Epithelial cell of esophagus (primary cell): Measurements from ENCODE around the gene IQSEC3.
"Not testable (repeated sequence)": the region's sequence is repeated elsewhere in the genome, so short reads cannot be mapped to it uniquely, and the experiment has no call there.

Source experiments
- DNase-seq: peaks from one replicate; pipeline ENCODE4 v3.0.0; 2010; ENCODE audit warnings: low read depth
- H3K4me3 ChIP-seq: 2 replicates; pipeline ENCODE4 v1.5.1; 2011; ENCODE audit warnings: mild to moderate bottlenecking, low read length, control low read depth
- TF ChIP-seq, protein P1 (sequence below): IDR thresholded peaks from 2 replicates; pipeline ENCODE4 v1.5.1; 2011; ENCODE audit warnings: low read depth, mild to moderate bottlenecking, low read length, control low read depth, inconsistent platforms; ENCODE audit not compliant: insufficient read depth; ENCODE audit errors: missing control alignments

The IQSEC3 gene

DNA sequence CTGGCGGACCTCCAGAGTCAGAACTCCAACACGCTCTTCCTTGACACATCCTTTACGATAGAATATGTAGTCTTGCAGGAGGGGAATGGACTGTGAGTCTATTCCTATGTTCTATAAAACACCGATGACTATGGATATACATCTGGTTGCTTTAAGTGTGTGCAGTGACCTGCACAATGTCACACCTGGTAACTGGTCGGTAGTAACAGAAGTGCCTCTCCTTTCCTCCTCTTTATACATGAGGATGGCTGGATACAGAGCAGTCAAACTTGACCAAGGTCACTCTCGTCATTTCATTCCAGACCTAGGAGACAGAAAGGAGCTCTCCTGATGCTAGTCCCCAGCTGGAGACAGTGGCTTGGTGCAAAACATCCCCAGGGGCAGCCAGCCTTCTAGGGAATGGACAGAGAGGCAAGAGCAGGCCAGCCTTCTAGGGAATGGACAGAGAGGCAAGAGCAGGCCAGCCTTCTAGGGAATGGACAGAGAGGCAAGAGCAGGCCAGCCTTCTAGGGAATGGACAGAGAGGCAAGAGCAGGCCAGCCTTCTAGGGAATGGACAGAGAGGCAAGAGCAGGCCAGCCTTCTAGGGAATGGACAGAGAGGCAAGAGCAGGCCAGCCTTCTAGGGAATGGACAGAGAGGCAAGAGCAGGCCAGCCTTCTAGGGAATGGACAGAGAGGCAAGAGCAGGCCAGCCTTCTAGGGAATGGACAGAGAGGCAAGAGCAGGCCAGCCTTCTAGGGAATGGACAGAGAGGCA is 21.2 kb upstream of the IQSEC3 start:
- not testable (repeated sequence) for DNase-seq, H3K4me3 ChIP-seq

GRCh38 chr12:45991-46358 is 20.6 kb upstream of the IQSEC3 start:
- not testable (repeated sequence) for H3K4me3 ChIP-seq, DNase-seq

DNA sequence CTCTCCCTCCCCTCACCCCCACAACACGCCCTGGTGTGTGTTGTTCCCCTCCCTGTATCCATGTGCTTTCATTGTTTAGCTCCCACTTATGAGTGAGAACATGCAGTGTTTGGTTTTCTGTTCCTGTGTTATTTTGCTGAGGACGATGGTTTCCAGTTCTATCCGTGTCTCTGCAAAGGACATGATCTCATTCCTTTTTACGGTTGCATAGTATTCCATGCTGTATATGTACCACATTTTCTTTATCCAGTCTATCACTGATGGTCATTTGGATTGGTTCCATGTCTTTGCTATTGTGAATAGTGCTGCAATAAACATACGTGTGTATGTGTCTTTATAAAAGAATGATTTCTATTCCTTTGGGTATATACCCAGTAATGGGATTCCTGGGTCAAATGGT is 20.0 kb upstream of the IQSEC3 start:
- not testable (repeated sequence) for DNase-seq, H3K4me3 ChIP-seq

DNA sequence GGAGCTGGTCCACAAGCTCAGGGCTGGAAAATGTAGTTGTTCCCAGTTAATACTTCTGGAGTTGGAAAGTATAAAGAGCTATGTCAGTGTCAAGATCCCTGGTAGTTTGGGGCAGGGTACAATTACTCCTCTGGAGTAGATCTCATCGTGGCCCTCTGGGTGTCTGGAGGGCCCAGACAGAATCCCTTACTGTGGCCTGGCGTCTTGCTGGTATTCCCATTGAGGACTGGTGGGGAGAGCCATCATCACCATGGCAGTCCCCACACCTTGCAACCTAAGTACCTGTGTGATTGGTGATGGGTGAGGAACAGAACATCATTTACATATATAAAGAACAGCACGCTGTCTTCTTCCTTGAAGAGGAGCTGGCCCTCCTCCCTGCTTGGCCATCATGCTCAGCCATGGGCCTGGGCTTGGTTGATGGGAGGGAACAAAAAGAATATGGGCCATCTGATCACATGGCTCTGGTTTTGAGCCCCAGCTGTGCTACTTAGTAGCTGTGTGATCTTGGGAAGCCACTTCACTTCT is 18.8 kb upstream of the IQSEC3 start:
- H3K4me3 ChIP-seq, DNase-seq: not testable (repeated sequence)

DNA sequence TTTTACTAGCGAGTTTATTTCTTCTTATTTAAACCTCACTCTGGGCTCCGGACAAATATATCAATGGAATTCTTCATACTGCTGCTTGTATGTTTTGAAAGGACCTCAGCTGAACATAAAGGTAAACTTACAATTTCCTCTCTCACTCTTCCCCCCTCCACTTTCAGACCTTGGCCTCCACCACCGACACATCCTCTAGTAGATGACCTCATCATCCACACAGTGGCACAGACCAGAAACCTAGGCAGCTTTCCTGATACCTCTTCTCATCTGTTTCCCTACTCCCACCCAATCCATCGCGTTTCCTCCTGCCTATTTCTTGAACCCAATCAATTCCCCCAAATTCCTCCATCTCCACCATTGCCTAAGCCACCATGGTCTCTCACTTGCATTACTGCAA is 17.4 kb upstream of the IQSEC3 start:
- H3K4me3 ChIP-seq, DNase-seq: not testable (repeated sequence)

GRCh38 chr12:51087-51486 is 15.5 kb upstream of the IQSEC3 start:
- not testable (repeated sequence) for H3K4me3 ChIP-seq, DNase-seq

DNA sequence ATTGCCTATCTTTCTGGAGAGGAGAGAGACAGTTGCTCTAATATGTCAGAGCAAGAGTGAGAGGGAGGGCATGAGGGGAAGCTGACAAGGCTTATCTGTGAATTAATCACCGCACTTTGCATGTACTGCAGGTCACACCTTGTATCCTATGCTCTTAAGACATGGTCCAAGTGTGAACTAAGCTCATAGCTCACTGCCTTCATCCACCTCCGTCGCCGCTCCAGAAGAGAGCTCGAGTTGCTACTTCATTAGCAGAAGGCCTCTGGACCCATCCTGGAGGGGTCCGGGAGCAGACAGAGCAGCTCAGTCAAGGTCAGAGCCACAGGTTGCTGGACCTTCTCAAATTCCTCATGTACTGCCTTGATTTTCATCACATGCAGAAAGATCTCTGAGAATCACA is 14.6 kb upstream of the IQSEC3 start:
- H3K4me3 ChIP-seq = not testable (repeated sequence)

GRCh38 chr12:52902-53734 is 13.4 kb upstream of the IQSEC3 start:
- DNase-seq = peak; percentile 4
- H3K4me3 ChIP-seq = not testable (repeated sequence)

More for the DNA sequence above, 14.6 kb upstream of the IQSEC3 start:
- DNase-seq = not testable (repeated sequence)

DNA sequence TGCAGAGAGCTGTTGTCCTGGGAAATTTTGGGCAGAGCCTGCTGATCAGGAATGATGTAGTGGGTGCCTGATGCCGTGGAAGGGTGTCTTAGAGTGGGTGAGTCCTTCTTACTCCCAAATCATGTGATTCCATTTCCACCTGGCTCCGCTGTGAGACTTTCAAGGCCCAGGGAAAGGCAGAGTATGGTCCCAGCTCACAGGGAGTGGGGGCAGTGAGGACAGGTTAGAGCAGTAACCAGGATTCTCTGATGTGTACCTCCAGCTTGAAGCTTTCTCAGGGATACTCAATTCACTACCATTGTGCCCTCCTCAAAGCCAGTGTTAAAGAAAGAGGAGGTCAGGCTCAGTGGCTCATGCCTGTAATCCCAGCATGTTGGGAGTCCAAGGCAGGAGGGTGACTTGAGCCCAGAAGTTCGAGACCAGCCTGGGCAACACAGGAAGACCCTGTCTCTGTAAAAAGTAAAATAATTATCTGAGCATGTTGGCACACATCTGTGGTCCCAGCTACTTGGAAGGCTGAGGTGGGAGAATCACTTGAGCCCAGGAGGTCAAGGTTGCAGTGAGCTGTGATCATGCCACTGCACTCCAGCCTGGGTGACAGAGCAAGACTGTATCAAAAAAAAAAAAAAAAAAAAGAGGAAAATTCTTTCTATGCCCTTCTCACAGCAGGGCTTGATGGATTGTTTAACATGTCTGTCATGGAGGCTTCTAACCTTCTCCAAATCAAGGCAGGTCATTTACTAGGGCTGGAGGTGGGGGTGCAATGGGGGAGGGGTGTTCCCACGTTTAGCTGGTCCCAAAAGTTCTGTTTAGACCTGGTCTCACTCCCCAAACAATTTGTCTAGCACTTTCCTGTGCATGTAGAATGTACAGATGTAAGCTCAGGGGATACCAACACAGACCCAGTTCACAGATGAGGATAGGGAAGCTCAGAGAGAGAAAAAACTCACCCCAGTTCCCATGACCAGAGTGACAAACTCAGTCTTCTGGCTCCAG is 12.5 kb upstream of the IQSEC3 start:
- H3K4me3 ChIP-seq = no peak overlapping the region
- DNase-seq = no peak
- TF ChIP-seq, protein P1, sequence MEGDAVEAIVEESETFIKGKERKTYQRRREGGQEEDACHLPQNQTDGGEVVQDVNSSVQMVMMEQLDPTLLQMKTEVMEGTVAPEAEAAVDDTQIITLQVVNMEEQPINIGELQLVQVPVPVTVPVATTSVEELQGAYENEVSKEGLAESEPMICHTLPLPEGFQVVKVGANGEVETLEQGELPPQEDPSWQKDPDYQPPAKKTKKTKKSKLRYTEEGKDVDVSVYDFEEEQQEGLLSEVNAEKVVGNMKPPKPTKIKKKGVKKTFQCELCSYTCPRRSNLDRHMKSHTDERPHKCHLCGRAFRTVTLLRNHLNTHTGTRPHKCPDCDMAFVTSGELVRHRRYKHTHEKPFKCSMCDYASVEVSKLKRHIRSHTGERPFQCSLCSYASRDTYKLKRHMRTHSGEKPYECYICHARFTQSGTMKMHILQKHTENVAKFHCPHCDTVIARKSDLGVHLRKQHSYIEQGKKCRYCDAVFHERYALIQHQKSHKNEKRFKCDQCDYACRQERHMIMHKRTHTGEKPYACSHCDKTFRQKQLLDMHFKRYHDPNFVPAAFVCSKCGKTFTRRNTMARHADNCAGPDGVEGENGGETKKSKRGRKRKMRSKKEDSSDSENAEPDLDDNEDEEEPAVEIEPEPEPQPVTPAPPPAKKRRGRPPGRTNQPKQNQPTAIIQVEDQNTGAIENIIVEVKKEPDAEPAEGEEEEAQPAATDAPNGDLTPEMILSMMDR = no peak

DNA sequence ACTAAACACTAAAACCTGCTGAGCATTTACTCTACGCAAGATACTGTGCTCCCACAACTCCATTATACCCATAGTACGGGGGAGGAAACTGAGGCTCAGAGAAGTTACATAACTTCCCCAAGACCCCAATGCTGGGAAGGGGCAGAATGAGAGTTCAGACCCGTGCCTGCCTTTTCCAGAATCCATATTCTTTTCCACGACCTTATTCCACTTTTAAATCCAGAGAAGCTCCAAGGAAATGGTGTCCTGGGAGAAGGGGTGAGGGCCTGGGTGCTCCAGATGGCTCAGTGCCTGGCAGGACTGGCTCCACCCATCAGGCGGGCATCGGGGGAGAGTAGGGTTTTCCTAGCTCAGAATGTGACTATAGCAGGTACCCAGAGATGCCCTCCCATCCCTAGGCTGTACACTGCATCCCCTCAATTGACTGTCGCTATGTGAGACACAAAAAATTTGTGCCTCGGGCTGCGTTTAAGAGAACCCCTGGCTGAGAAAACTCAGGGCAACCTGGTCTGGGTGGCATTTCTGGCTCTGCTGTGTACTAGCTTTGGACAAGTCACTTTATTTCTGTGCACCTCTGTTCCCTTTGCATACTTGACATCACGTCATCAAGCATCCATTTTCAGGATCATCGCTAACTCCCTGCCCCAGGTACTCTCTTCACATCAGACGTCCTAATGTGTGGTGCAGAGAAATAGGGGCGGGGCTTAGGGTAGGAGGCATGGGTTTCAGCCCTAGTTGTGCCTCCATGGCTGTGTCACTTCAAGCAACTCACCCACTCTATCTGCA is 11.6 kb upstream of the IQSEC3 start:
- DNase-seq = peak; percentile 5
- TF ChIP-seq, protein P1 = no peak
- H3K4me3 ChIP-seq = no peak overlapping the region
